GM12878 (cell line): ENCODE data around the gene C4orf33. TPM values are rescaled to one million over a fixed set of nuclear protein-coding genes. Genes with fewer than 3 reads are reported as not detected.
A peak's percentile ranks its signal among the peaks of the same experiment; 100 is the strongest.

Experiments used
- ATAC-seq: fragments of 200-7000 bp; cut with Tn5 transposase; 3 replicates; pipeline ENCODE4 v1.9.1; 2020; ENCODE audit warnings: mild to moderate bottlenecking, moderate library complexity
- BruUV-seq: library from RNA; stranded (reverse); fragments of 400-500 nt; replicated peaks from 2 replicates; lab custom pipeline; 2021; lab: Mats Ljungman, UMichigan
- CTCF ChIA-PET: fragments of 300-600 bp; sonication (Branson Sonifier 250); formaldehyde crosslinking; extraction: SDS; loops from one replicate; lab custom pipeline; 2021; ENCODE audit warnings: inconsistent platforms; lab: Yijun Ruan, JAX
- POLR2A ChIA-PET: fragments of 350-600 bp; formaldehyde crosslinking; extraction: SDS; loops from one replicate; lab custom pipeline; 2021; ENCODE audit warnings: inconsistent platforms; lab: Charles Lee
- RAD21 ChIA-PET: fragments of 300-600 bp; sonication (Branson Sonifier 250); formaldehyde crosslinking; loops from one replicate; lab custom pipeline; 2023; ENCODE audit warnings: antibody characterized with exemption; ENCODE audit not compliant: unreplicated experiment; lab: Charles Lee
- SMC1A ChIA-PET: fragments of 300-600 bp; sonication (Branson Sonifier 250); formaldehyde crosslinking; loops from one replicate; lab custom pipeline; 2023; ENCODE audit not compliant: unreplicated experiment, uncharacterized antibody; lab: Charles Lee
- DNase-seq: peaks from one replicate; pipeline ENCODE4 v3.0.0-alpha.2; 2011; ENCODE audit warnings: low read depth, low spot score
- FAIRE-seq: peaks from 3 replicates; lab custom pipeline; 2011; peaks lifted over from hg19 to GRCh38; lab: Jason Lieb, UNC
- H2AFZ ChIP-seq: 2 replicates; pipeline ENCODE4 v1.6.0; 2011; ENCODE audit warnings: low read depth, low read length, control low read depth; ENCODE audit not compliant: control insufficient read depth
- H3K27ac ChIP-seq: 2 replicates; pipeline ENCODE4 v1.5.1; 2011; ENCODE audit warnings: control low read depth; ENCODE audit not compliant: control insufficient read depth, insufficient read depth
- H3K27me3 ChIP-seq, 2 experiments: replicated peaks in 1 of 2; 2 replicates each; pipeline versions ENCODE4 v1.6.0 to v1.6.1; 2011; ENCODE audit warnings: low read length in 1 of 2; ENCODE audit not compliant: control insufficient read depth in 2 of 2, insufficient read depth in 2 of 2
- H3K36me3 ChIP-seq, 2 experiments: 2 replicates each; pipeline ENCODE4 v1.5.1; 2011; ENCODE audit warnings: low read length in 1 of 2; ENCODE audit not compliant: control insufficient read depth in 2 of 2, insufficient read depth in 2 of 2
- H3K4me1 ChIP-seq: 2 replicates; pipeline ENCODE4 v1.6.1; 2011; ENCODE audit warnings: mild to moderate bottlenecking, low read length, moderate library complexity, mixed read lengths; ENCODE audit not compliant: control insufficient read depth, insufficient read depth
- H3K4me2 ChIP-seq: 2 replicates; pipeline ENCODE4 v1.6.0; 2011; ENCODE audit warnings: control low read depth; ENCODE audit not compliant: control insufficient read depth, insufficient read depth
- H3K4me3 ChIP-seq: fragments of 200-600 bp; sonication (generic); 2 replicates; pipeline ENCODE4 v1.5.1; 2016
- H3K79me2 ChIP-seq: 2 replicates; pipeline ENCODE4 v1.6.0; 2011; ENCODE audit warnings: low read length; ENCODE audit not compliant: control insufficient read depth, insufficient read depth
- H3K9ac ChIP-seq: 2 replicates; pipeline ENCODE4 v1.8.0; 2011; ENCODE audit warnings: low read length, control low read depth, mixed read lengths; ENCODE audit not compliant: control insufficient read depth, insufficient read depth
- H3K9me3 ChIP-seq: replicated peaks from 3 replicates; pipeline ENCODE4 v1.5.1; 2011; ENCODE audit warnings: mild to moderate bottlenecking, low read length; ENCODE audit not compliant: control insufficient read depth, insufficient read depth
- H4K20me1 ChIP-seq: 2 replicates; pipeline ENCODE4 v1.6.0; 2011; ENCODE audit not compliant: control insufficient read depth, insufficient read depth
- CTCF ChIP-seq, 3 experiments: IDR thresholded peaks in 2 of 3; conservative IDR thresholded peaks in 1 of 3; 2 replicates each; pipeline ENCODE4 v1.5.1; 2011; ENCODE audit warnings: low read depth in 3 of 3, low read length in 3 of 3, mild to moderate bottlenecking in 3 of 3, control low read depth in 2 of 3, moderate library complexity in 2 of 3, inconsistent platforms in 1 of 3, mixed read lengths in 1 of 3; ENCODE audit not compliant: control insufficient read depth in 2 of 3, insufficient read depth in 1 of 3; ENCODE audit errors: extremely low read depth in 1 of 3
- NKRF ChIP-seq: fragments of 450-650 bp; conservative IDR thresholded peaks from 2 replicates; pipeline ENCODE4 v1.6.1; 2017; ENCODE audit warnings: mild to moderate bottlenecking, moderate library complexity
- ZBTB4 ChIP-seq: fragments of 450-650 bp; formaldehyde crosslinking; IDR thresholded peaks from 2 replicates; pipeline ENCODE4 v1.4.0; 2022; ENCODE audit warnings: mild to moderate bottlenecking, moderate library complexity
- WGBS: methylation state at CpG from one replicate; pipeline ENCODE4 v1.1.6; 2016; ENCODE audit warnings: low lambda C conversion rate; ENCODE audit not compliant: insufficient replicate concordance, insufficient coverage; ENCODE audit errors: missing lambda C conversion rate; 5-methylcytosine and 5-hydroxymethylcytosine counted together
- in situ Hi-C: fragments of 300-500 bp; cut with MboI; formaldehyde crosslinking; loops from 9 replicates; pipeline ENCODE4 v1.14.3; 2018; ENCODE audit warnings: mixed read lengths
- intact Hi-C: fragments of 100-400 bp; cut with micrococcal nuclease; formaldehyde crosslinking; loops from one replicate; pipeline ENCODE4 v1.14.2; 2022; ENCODE audit not compliant: unreplicated experiment
- polyA plus RNA-seq, 11 experiments: library from polyadenylated mRNA; depleted of rRNA in 4 of 11; unstranded in 6 of 11; stranded (reverse) in 5 of 11; fragments of >200 nt; fragmentation: Nextera tagmentation in 4 of 11; fragmentation: Illumina TruSeq in 1 of 11; extraction: Ambion mirVana in 4 of 11; extraction: Trizol in 1 of 11; gene quantifications; 1 replicate in 1 of 11; 2 replicates in 10 of 11; pipeline versions ENCODE4 v1.2.1 to v1.2.3, GENCODE V29; 2011 to 2016; ENCODE audit warnings: inconsistent platforms in 2 of 11, missing spikeins in 2 of 11, low read depth in 1 of 11
- total RNA-seq, 4 experiments: library from RNA; depleted of rRNA in 3 of 4; stranded (reverse); fragments of >200 nt in 3 of 4; fragmentation: Illumina TruSeq in 1 of 4; extraction: Trizol in 1 of 4; gene quantifications; 2 replicates each; pipeline versions ENCODE4 v1.2.1 to v1.2.3, GENCODE V29; 2013 to 2021

C4orf33 gene
- total and polyA plus RNA-seq, 10 of the 15 experiments (the other 5 are each of a cell fraction or from before 2014, with no cell fraction given): 10.2 to 29.8 (median 20.3) TPM

GRCh38 chr4:129145222-129145730 is 49.3 kb downstream of the C4orf33 start (continued):
- TF ChIP-seq ZBTB4 (CRISPR knock-in tag): no peak

- DNase-seq (no peak), ATAC-seq (no peak), FAIRE-seq (no peak)
- Histone ChIP-seq H3K27ac (no peak overlapping the region), H3K36me3 (no peaks in the 10 kb centered on the region), H3K4me1 (no peaks in the 10 kb centered on the region), H3K4me3 (no peak overlapping the region), H2AFZ (no peak overlapping the region), H4K20me1 (no peaks in the 10 kb centered on the region), H3K9ac (no peak overlapping the region), H3K4me2 (no peak overlapping the region), H3K27me3 (no peaks in the 10 kb centered on the region), H3K9me3 (no peaks in the 10 kb centered on the region), H3K79me2 (no peaks in the 10 kb centered on the region)
- ChIA-PET POLR2A (no interaction called here), SMC1A (no interaction called here), CTCF (no interaction called here), RAD21 (no interaction called here)
- BruUV-seq: no TSS peak
- in situ Hi-C loops: no loop called here
- intact Hi-C loops: no loop called here
- 44% methylated on average over 2 of the region's 2 CpGs for WGBS
- TF ChIP-seq CTCF (IDR thresholded peaks at IDR 0.05 in 2 of 3, conservative IDR thresholded peaks at IDR 0.05 in 1 of 3; ENCODE audit: control insufficient read depth in 2 of 3, extremely low read depth in 1 of 3, insufficient read depth in 1 of 3, low read depth in 3 of 3, low read length in 3 of 3) (0 out of 6 replicates have a peak, but pooled peaks of 1 of the 3 experiments have one; percentile 1), NKRF (no peak)
Observed at GRCh38 chr4:129146639-129147038, 50.7 kb downstream of the C4orf33 start.
